Endothelial cell of umbilical vein (primary cell): ENCODE measurements around the gene RYR3.

Experiments
- EZH2 ChIP-seq: IDR thresholded peaks from 2 replicates; pipeline ENCODE4 v1.6.1; 2012; ENCODE audit warnings: borderline replicate concordance, low read depth, mild to moderate bottlenecking, moderate library complexity, low read length, inconsistent platforms; ENCODE audit not compliant: severe bottlenecking
- POLR2A ChIP-seq: IDR thresholded peaks from 2 replicates; pipeline ENCODE4 v1.6.1; 2012; ENCODE audit warnings: low read depth, mild to moderate bottlenecking, control low read depth, low read length
- POLR2AphosphoS5 ChIP-seq: IDR thresholded peaks from 2 replicates; pipeline ENCODE4 v1.6.1; 2012; ENCODE audit warnings: low read depth, mild to moderate bottlenecking, control low read depth, low read length, moderate library complexity; ENCODE audit not compliant: insufficient read depth
- TF ChIP-seq, protein P1 (sequence below), 2 donors: IDR thresholded peaks; 1 replicate in 1 of 2; 2 replicates in 1 of 2; pipeline ENCODE4 v1.5.1; 2011; ENCODE audit warnings: low read length in 2 of 2, mild to moderate bottlenecking in 2 of 2, moderate library complexity in 2 of 2, control low read depth in 1 of 2, inconsistent platforms in 1 of 2, low read depth in 1 of 2; ENCODE audit not compliant: insufficient read depth in 1 of 2; ENCODE audit errors: extremely low read depth in 1 of 2

DNA sequence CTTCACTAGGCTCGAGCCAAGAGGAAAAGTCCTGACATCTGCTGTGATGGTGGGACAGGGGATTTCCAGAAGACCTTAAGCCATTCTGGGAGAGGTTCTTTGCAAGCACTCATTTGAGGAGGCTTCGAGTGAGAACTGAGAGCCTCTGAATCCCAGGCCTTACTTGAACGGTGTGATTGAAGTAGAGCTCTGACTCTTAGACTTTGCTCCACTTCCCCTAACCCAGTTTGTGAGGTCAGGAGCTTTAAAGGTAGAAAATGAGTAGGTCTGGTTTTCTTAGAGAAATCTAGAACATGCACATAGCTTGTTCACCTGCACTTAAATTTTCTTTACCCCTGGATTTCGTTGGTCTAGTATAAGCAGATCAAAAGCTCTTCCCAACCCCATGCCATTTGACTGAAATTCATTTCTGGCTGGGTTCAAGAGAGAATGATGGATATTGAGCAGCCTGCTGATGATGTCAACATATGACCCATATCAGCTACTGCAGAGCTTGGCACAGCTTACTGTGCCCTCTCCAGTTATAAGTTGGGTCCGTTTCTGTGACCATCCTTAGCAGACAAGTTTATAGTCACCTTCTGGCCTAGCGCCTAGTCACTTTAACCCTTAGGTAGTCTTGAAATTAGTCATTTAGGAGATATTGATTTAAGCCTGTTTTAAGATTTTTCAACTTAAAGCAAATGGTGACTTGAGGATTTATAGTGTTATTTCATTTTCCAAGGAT is 428.3 kb downstream of the RYR3 start:
- TF ChIP-seq, protein P1, sequence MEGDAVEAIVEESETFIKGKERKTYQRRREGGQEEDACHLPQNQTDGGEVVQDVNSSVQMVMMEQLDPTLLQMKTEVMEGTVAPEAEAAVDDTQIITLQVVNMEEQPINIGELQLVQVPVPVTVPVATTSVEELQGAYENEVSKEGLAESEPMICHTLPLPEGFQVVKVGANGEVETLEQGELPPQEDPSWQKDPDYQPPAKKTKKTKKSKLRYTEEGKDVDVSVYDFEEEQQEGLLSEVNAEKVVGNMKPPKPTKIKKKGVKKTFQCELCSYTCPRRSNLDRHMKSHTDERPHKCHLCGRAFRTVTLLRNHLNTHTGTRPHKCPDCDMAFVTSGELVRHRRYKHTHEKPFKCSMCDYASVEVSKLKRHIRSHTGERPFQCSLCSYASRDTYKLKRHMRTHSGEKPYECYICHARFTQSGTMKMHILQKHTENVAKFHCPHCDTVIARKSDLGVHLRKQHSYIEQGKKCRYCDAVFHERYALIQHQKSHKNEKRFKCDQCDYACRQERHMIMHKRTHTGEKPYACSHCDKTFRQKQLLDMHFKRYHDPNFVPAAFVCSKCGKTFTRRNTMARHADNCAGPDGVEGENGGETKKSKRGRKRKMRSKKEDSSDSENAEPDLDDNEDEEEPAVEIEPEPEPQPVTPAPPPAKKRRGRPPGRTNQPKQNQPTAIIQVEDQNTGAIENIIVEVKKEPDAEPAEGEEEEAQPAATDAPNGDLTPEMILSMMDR (IDR thresholded peaks at IDR 0.05; ENCODE audit: extremely low read depth in 1 of 2, insufficient read depth in 1 of 2, low read depth in 1 of 2, low read length in 2 of 2), result no peak
- TF ChIP-seq EZH2, result no peak
- no peak for TF ChIP-seq POLR2AphosphoS5
- no peak for TF ChIP-seq POLR2A
